SK-N-SH treated with all-trans-retinoic acid at 6 μM for 48 hours (cell line): ENCODE results near the gene COL28A1.

Source experiments
- ATAC-seq: fragments of 200-7000 bp; cut with Tn5 transposase; 3 replicates; pipeline ENCODE4 v1.9.1; 2020; ENCODE audit warnings: mild to moderate bottlenecking, moderate library complexity
- ARNTL ChIP-seq: fragments of 450-650 bp; formaldehyde crosslinking; IDR thresholded peaks from 2 replicates; pipeline ENCODE4 v1.5.0; 2020; ENCODE audit warnings: low read depth, mild to moderate bottlenecking, moderate library complexity, borderline replicate concordance
- CREB5 ChIP-seq: fragments of 250-450 bp; sonication (Bioruptor Pico); IDR thresholded peaks from 2 replicates; pipeline ENCODE4 v1.5.1; 2020; ENCODE audit warnings: low read depth, mild to moderate bottlenecking, moderate library complexity
- CSDC2 ChIP-seq: fragments of 250-450 bp; sonication (Bioruptor Pico); IDR thresholded peaks from 2 replicates; pipeline ENCODE4 v1.5.0; 2020; ENCODE audit warnings: mild to moderate bottlenecking, moderate library complexity
- CSRNP3 ChIP-seq: fragments of 250-450 bp; sonication (Bioruptor Pico); IDR thresholded peaks from 2 replicates; pipeline ENCODE4 v1.5.1; 2021; ENCODE audit warnings: mild to moderate bottlenecking, moderate library complexity
- ESRRG ChIP-seq: fragments of 250-450 bp; sonication (Bioruptor Pico); IDR thresholded peaks from 2 replicates; pipeline ENCODE4 v1.6.1; 2021; ENCODE audit warnings: mild to moderate bottlenecking
- ISL1 ChIP-seq: fragments of 250-450 bp; sonication (Bioruptor Pico); IDR thresholded peaks from 2 replicates; pipeline ENCODE4 v2.1.2; 2022; ENCODE audit warnings: mild to moderate bottlenecking, moderate library complexity
- PATZ1 ChIP-seq: fragments of 250-450 bp; sonication (Bioruptor Pico); IDR thresholded peaks from 2 replicates; pipeline ENCODE4 v1.8.0; 2020; ENCODE audit warnings: mild to moderate bottlenecking, moderate library complexity, borderline replicate concordance
- SNAI2 ChIP-seq: fragments of 250-450 bp; sonication (Bioruptor Pico); IDR thresholded peaks from 2 replicates; pipeline ENCODE4 v1.5.0; 2020; ENCODE audit warnings: mild to moderate bottlenecking, moderate library complexity
- TSHZ2 ChIP-seq: fragments of 250-450 bp; sonication (Bioruptor Pico); IDR thresholded peaks from 2 replicates; pipeline ENCODE4 v1.5.0; 2020; ENCODE audit warnings: mild to moderate bottlenecking, moderate library complexity
- ZC3H10 ChIP-seq: fragments of 250-450 bp; sonication (Bioruptor Pico); IDR thresholded peaks from 2 replicates; pipeline ENCODE4 v1.5.1; 2021; ENCODE audit warnings: mild to moderate bottlenecking, moderate library complexity
- ZFP3 ChIP-seq: fragments of 250-450 bp; sonication (Bioruptor Pico); IDR thresholded peaks from 2 replicates; pipeline ENCODE4 v1.5.0; 2020; ENCODE audit warnings: mild to moderate bottlenecking, moderate library complexity
- ZFP30 ChIP-seq: fragments of 450-650 bp; formaldehyde crosslinking; IDR thresholded peaks from 2 replicates; pipeline ENCODE4 v1.5.0; 2022; ENCODE audit warnings: mild to moderate bottlenecking, moderate library complexity
- ZNF565 ChIP-seq: fragments of 450-650 bp; formaldehyde crosslinking; conservative IDR thresholded peaks from 2 replicates; pipeline ENCODE4 v1.5.0; 2020; ENCODE audit warnings: low read depth, mild to moderate bottlenecking, moderate library complexity
- ZNF70 ChIP-seq: fragments of 450-650 bp; formaldehyde crosslinking; IDR thresholded peaks from 2 replicates; pipeline ENCODE4 v1.5.0; 2020; ENCODE audit warnings: mild to moderate bottlenecking, moderate library complexity
- ZNF8 ChIP-seq: fragments of 450-650 bp; formaldehyde crosslinking; IDR thresholded peaks from 2 replicates; pipeline ENCODE4 v1.5.0; 2020; ENCODE audit warnings: mild to moderate bottlenecking, moderate library complexity

The COL28A1 gene

GRCh38 chr7:7370076-7370475 lies 165.6 kb downstream of the COL28A1 start (continued):
- TF ChIP-seq TSHZ2 (CRISPR knock-in tag), result no peak
- TF ChIP-seq ZNF8, result no peak

GRCh38 chr7:7369134-7369533 lies 166.5 kb downstream of the COL28A1 start:
- TF ChIP-seq ZNF565, result no peak
- no peak for TF ChIP-seq CREB5 (CRISPR knock-in tag)
- TF ChIP-seq, all 23 proteins: peak for 0
- no peak for ATAC-seq

- ATAC-seq, result no peak
These were observed 181.0 kb downstream of the COL28A1 start for GRCh38 chr7:7354674-7355073.

GRCh38 chr7:7352845-7353244 lies 182.8 kb downstream of the COL28A1 start:
- TF ChIP-seq PATZ1 (CRISPR knock-in tag) (no peak), ARNTL (CRISPR knock-in tag) (no peak), ZFP3 (CRISPR knock-in tag) (no peak), SNAI2 (CRISPR knock-in tag) (no peak), ZNF70 (CRISPR knock-in tag) (no peak), CSRNP3 (CRISPR knock-in tag) (no peak), ZFP30 (CRISPR knock-in tag) (no peak), ZC3H10 (CRISPR knock-in tag) (no peak), CSDC2 (CRISPR knock-in tag) (no peak), TSHZ2 (CRISPR knock-in tag) (no peak), ZNF565 (no peak), ESRRG (CRISPR knock-in tag) (no peak)
- TF ChIP-seq, all 23 proteins: peak for 0
- ATAC-seq, result no peak

More at GRCh38 chr7:7354674-7355073, 181.0 kb downstream of the COL28A1 start:
- no peak for TF ChIP-seq TSHZ2 (CRISPR knock-in tag)
- no peak for TF ChIP-seq ISL1
